T-helper 22 cell (primary cell): Measurements from ENCODE around the gene SERPINB4.

ENCODE experiments used
- DNase-seq: peaks from one replicate; pipeline ENCODE4 v3.0.0-alpha.2; 2020; ENCODE audit warnings: low read depth

SERPINB4 gene

GRCh38 chr18:63626431-63626830 lies 17.6 kb downstream of the SERPINB4 start:
- DNase-seq = no peak

DNA sequence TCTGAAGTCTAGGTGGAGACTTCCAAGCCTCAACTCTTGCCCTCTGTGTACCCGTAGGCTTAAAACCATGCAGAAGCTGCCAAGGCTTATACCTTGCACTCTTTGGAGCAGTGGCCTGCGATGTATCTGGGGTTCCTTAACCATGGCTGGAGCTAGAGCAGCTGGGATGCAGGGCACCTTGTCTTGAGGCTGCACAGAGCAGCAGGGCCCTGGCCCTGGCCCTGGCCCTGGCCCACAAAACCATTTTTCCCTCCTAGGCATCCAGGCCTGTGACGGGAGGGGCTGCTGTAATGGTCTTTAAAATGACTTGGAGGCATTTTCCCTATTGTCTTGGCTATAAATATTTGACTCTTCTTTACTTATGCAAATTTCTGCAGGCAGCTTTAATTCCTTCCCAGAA lies 19.2 kb downstream of the SERPINB4 start:
- DNase-seq = no peak

- no peak for DNase-seq
Observed at GRCh38 chr18:63619661-63620060, 24.4 kb downstream of the SERPINB4 start.

- no peak for DNase-seq
Observed at GRCh38 chr18:63617915-63618234, 26.2 kb downstream of the SERPINB4 start.

- no peak for DNase-seq
Observed at GRCh38 chr18:63617049-63617914, 26.8 kb downstream of the SERPINB4 start.

GRCh38 chr18:63613420-63613819 lies 30.6 kb downstream of the SERPINB4 start:
- DNase-seq = no peak

- no peak for DNase-seq
Observed at GRCh38 chr18:63606526-63606925, 37.5 kb downstream of the SERPINB4 start.

- no peak for DNase-seq
Observed at GRCh38 chr18:63604791-63605567, 39.1 kb downstream of the SERPINB4 start.

DNA sequence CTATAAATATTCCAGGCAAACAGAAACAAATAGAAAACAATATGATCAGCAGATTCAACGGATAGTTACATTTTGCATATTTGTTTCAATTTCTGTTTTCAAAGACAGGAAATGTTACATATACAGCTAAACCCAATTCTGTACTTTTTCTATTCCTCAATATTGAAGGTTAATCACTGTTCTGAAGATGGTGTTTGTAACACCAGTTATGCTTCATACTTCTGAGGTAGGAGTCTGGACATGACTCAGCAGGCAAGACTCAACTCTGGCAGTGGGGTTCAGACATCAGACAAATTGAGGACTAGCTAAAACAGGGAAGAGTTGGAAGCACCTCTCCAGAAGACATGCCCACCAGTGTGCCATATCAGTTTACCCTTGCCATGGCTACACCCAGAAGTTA lies 40.3 kb downstream of the SERPINB4 start:
- no peak for DNase-seq

DNA sequence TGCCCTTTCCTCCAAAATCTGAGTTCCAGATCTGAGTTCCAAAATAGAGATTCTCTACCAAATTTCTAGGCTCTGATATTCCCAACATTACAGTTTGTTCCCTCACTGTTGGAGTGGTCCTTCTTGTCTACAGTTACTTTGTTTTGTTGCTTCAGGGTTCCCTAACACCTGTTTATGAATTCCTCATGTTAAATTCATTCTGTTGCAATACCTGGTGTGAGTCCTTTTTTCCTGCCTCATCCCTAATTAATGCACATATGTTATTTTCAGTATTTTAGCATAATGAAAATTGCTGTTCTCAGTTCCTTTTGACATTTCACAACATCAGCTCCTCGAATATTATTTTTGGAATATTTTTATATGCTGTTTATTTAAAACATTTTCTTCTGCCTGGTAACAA lies 40.7 kb downstream of the SERPINB4 start:
- DNase-seq = no peak

GRCh38 chr18:63596964-63597363 lies 47.1 kb downstream of the SERPINB4 start:
- no peak for DNase-seq

DNA sequence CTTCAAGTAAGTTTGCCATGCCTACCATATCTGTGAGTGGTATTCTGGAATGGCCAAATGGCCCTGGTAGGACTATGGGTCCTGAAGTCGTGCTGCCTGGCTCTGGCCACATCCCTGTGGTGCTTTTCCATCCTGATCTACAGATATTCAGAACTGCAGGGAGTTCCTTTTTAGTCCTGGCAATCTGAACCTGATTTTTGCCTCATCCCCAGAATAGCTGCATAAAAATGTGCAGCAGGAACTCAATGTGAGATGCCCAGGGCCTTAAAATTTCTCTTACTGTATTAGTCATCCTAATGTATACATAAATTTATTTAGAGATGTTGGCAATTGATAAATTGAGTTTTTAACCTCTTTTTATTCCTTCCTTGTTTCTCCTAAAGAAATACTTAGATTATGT lies 51.6 kb downstream of the SERPINB4 start:
- no peak for DNase-seq

DNA sequence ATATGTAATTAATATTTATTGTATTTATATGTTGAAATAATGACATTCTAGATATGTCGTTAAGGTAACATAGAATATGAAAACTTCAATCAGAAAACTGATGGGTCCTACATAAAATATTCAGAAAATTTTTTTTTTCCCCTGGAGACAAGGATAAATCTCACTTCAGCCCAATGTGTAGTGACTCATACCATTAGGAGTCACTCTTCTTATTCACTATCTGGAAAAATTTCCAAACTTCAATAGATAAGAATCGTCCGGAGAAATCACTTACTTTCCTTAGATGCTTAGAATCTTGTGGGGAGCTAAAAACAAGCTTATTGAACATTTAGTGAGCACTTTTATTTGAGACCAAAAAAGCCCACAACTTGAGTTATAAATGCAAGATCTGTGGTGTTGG lies 52.3 kb downstream of the SERPINB4 start:
- no peak for DNase-seq

- DNase-seq = no peak
Observed at GRCh38 chr18:63590966-63591695, 52.9 kb downstream of the SERPINB4 start.

DNA sequence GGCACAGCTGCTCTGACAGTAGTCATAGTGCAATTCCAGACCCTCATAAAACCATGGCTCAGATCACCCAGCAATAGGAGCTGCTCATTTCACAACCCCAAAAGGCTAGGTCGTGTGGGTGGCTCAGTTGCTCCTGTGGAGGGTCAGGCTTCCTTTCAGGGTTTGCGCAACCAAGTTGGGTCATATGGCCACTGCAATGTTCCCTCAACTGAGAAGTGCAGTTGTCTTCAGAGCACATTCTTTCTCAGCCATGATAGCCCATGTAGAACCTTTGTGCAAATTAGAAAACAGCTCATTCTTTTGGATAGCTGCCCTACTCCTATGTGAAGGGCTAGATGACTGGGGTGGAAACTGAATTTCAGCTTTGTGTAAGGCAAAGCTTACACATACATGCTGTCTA lies 53.7 kb downstream of the SERPINB4 start:
- no peak for DNase-seq

- DNase-seq = no peak
Observed at GRCh38 chr18:63588909-63589308, 55.1 kb downstream of the SERPINB4 start.
